H9 (cell line): Measurements from ENCODE around the gene TMEM240. TPM values are rescaled to one million over a fixed set of nuclear protein-coding genes. Genes with fewer than 3 reads are reported as not detected.

Experiments
- DNase-seq: peaks from one replicate; pipeline ENCODE4 v3.0.0-alpha.2; 2017
- H2AFZ ChIP-seq: one replicate; pipeline ENCODE4 v1.6.1; 2013; ENCODE audit warnings: mild to moderate bottlenecking, low read length, control low read depth, moderate library complexity
- H2AK5ac ChIP-seq: 2 replicates; pipeline ENCODE4 v1.6.1; 2013; ENCODE audit warnings: low read length, control low read depth, mixed read lengths; ENCODE audit not compliant: insufficient read length
- H2BK120ac ChIP-seq: one replicate; pipeline ENCODE4 v1.6.1; 2013; ENCODE audit warnings: low read depth, mild to moderate bottlenecking, low read length, control low read depth, inconsistent platforms; ENCODE audit not compliant: poor library complexity, severe bottlenecking
- H2BK12ac ChIP-seq: 2 replicates; pipeline ENCODE4 v1.6.1; 2013; ENCODE audit warnings: low read length, control low read depth, mixed read lengths, low read depth; ENCODE audit not compliant: insufficient read length
- H2BK15ac ChIP-seq: 2 replicates; pipeline ENCODE4 v1.6.1; 2013; ENCODE audit warnings: low read depth, low read length, control low read depth
- H2BK20ac ChIP-seq: one replicate; pipeline ENCODE4 v1.6.1; 2013; ENCODE audit warnings: low read depth, mild to moderate bottlenecking, low read length, control low read depth, inconsistent platforms; ENCODE audit not compliant: poor library complexity, severe bottlenecking
- H2BK5ac ChIP-seq: 2 replicates; pipeline ENCODE4 v1.6.1; 2013; ENCODE audit warnings: low read length, control low read depth, mixed read lengths; ENCODE audit not compliant: insufficient read length
- H3K14ac ChIP-seq: 2 replicates; pipeline ENCODE4 v1.6.1; 2013; ENCODE audit warnings: low read length, control low read depth; ENCODE audit not compliant: insufficient read depth
- H3K18ac ChIP-seq: 2 replicates; pipeline ENCODE4 v1.6.1; 2013; ENCODE audit warnings: low read depth, mild to moderate bottlenecking, mixed read lengths, low read length, control low read depth; ENCODE audit not compliant: insufficient read length
- H3K23ac ChIP-seq: 2 replicates; pipeline ENCODE4 v1.6.1; 2013; ENCODE audit warnings: low read length, control low read depth, mixed read lengths, low read depth; ENCODE audit not compliant: insufficient read length
- H3K23me2 ChIP-seq: 2 replicates; pipeline ENCODE4 v1.6.1; 2013; ENCODE audit warnings: low read depth, mild to moderate bottlenecking, mixed read lengths, low read length, control low read depth; ENCODE audit not compliant: insufficient read length, poor library complexity, severe bottlenecking
- H3K27ac ChIP-seq: 2 replicates; pipeline ENCODE4 v1.5.1; 2013; ENCODE audit warnings: low read length, control low read depth, mixed read lengths, low read depth; ENCODE audit not compliant: insufficient read length
- H3K27me3 ChIP-seq: 2 replicates; pipeline ENCODE4 v1.6.1; 2013; ENCODE audit warnings: low read length, control low read depth, inconsistent platforms; ENCODE audit not compliant: insufficient read depth
- H3K4ac ChIP-seq: 2 replicates; pipeline ENCODE4 v1.6.1; 2013; ENCODE audit warnings: low read depth, mild to moderate bottlenecking, control low read depth, inconsistent platforms, low read length, moderate library complexity
- H3K4me1 ChIP-seq: 2 replicates; pipeline ENCODE4 v1.6.1; 2013; ENCODE audit warnings: low read length, control low read depth, inconsistent platforms; ENCODE audit not compliant: insufficient read depth
- H3K4me2 ChIP-seq: 2 replicates; pipeline ENCODE4 v1.6.1; 2013; ENCODE audit warnings: low read length, control low read depth, mixed read lengths; ENCODE audit not compliant: insufficient read length, insufficient read depth
- H3K56ac ChIP-seq: 2 replicates; pipeline ENCODE4 v1.6.1; 2013; ENCODE audit warnings: low read depth, mild to moderate bottlenecking, mixed read lengths, low read length, control low read depth; ENCODE audit not compliant: insufficient read length
- H3K79me1 ChIP-seq: 2 replicates; pipeline ENCODE4 v1.6.1; 2013; ENCODE audit warnings: low read depth, mild to moderate bottlenecking, moderate library complexity, low read length, control low read depth, inconsistent platforms; ENCODE audit not compliant: insufficient read depth, poor library complexity, severe bottlenecking
- H3K79me2 ChIP-seq: 2 replicates; pipeline ENCODE4 v1.6.1; 2013; ENCODE audit warnings: low read length, control low read depth, inconsistent platforms; ENCODE audit not compliant: insufficient read depth
- H3K9ac ChIP-seq: 2 replicates; pipeline ENCODE4 v1.6.1; 2013; ENCODE audit warnings: low read length, control low read depth, mixed read lengths; ENCODE audit not compliant: insufficient read length; ENCODE audit errors: extremely low read depth
- H3K9me3 ChIP-seq: one replicate; pipeline ENCODE4 v1.6.1; 2013; ENCODE audit warnings: low read depth, low read length, inconsistent platforms; ENCODE audit not compliant: control insufficient read depth
- H3T11ph ChIP-seq: one replicate; pipeline ENCODE4 v1.6.1; 2013; ENCODE audit warnings: mild to moderate bottlenecking, low read length, control low read depth, inconsistent platforms
- H4K20me1 ChIP-seq: one replicate; pipeline ENCODE4 v1.6.1; 2013; ENCODE audit not compliant: control insufficient read depth, insufficient read length, insufficient read depth
- H4K5ac ChIP-seq: 2 replicates; pipeline ENCODE4 v1.6.1; 2013; ENCODE audit warnings: low read depth, mild to moderate bottlenecking, mixed read lengths, low read length, control low read depth; ENCODE audit not compliant: insufficient read length
- H4K8ac ChIP-seq: replicated peaks from 2 replicates; pipeline ENCODE4 v1.6.1; 2013; ENCODE audit warnings: low read length, control low read depth, mixed read lengths, low read depth; ENCODE audit not compliant: insufficient read length
- H4K91ac ChIP-seq: 2 replicates; pipeline ENCODE4 v1.6.1; 2013; ENCODE audit warnings: low read depth, mild to moderate bottlenecking, moderate library complexity, mixed read lengths, low read length, control low read depth; ENCODE audit not compliant: insufficient read length
- H3K27ac Mint-ChIP-seq, 3 experiments: 2 replicates in 2 of 3; 3 replicates in 1 of 3; pipeline ENCODE4 v1.8.0; 2020 to 2021; ENCODE audit warnings: mixed read lengths in 3 of 3, mild to moderate bottlenecking in 1 of 3, moderate library complexity in 1 of 3
- H3K27me3 Mint-ChIP-seq: 2 replicates; pipeline ENCODE4 v1.8.0; 2021; ENCODE audit warnings: low read depth, mild to moderate bottlenecking, moderate library complexity, mixed read lengths
- H3K36me3 Mint-ChIP-seq, 3 experiments: 2 replicates in 2 of 3; 3 replicates in 1 of 3; pipeline ENCODE4 v1.8.0; 2020 to 2021; ENCODE audit warnings: low read depth in 3 of 3, mixed read lengths in 3 of 3; ENCODE audit not compliant: insufficient read depth in 1 of 3
- H3K4me1 Mint-ChIP-seq, 2 experiments: 2 replicates each; pipeline ENCODE4 v1.8.0; 2020; ENCODE audit warnings: mixed read lengths in 2 of 2
- H3K4me3 Mint-ChIP-seq, 2 experiments: 2 replicates in 1 of 2; 3 replicates in 1 of 2; pipeline ENCODE4 v1.8.0; 2020 to 2021; ENCODE audit warnings: mild to moderate bottlenecking in 2 of 2, mixed read lengths in 2 of 2, moderate library complexity in 1 of 2
- H3K9me3 Mint-ChIP-seq, 2 experiments: 2 replicates in 1 of 2; 3 replicates in 1 of 2; pipeline ENCODE4 v1.8.0; 2020; ENCODE audit warnings: mild to moderate bottlenecking in 2 of 2, mixed read lengths in 2 of 2, moderate library complexity in 1 of 2
- CTCF ChIP-seq: fragments of 200-600 bp; sonication (generic); conservative IDR thresholded peaks from 3 replicates; pipeline ENCODE4 v1.8.0; 2021; ENCODE audit warnings: antibody characterized with exemption, mild to moderate bottlenecking
- WGBS: extraction: QIAGEN DNeasy Blood & Tissue Kit; methylation state at CpG from one replicate; pipeline ENCODE4 v1.1.7; 2013; ENCODE audit warnings: missing lambda C conversion rate, low lambda C conversion rate, mixed read lengths; ENCODE audit not compliant: insufficient read length; ENCODE audit errors: extremely low coverage; 5-methylcytosine and 5-hydroxymethylcytosine counted together
- total RNA-seq: library from RNA; stranded (reverse); gene quantifications from 2 replicates; pipeline ENCODE4 v1.2.1, GENCODE V29; 2021

TMEM240 gene
- total RNA-seq, 1 experiment from 2014 or later, result 8.7 TPM

GRCh38 chr1:1582585-1583346 is 42.3 kb upstream of the TMEM240 start:
- no peaks in the 10 kb centered on the region for H3K9me3 ChIP-seq
- Mint-ChIP-seq H3K4me1 (peaks cover 7 to 10% of the 10 kb centered on the region in 2 experiments; a peak in 3 of 4 replicates), H3K36me3 (no peaks in the 10 kb centered on the region), H3K4me3 (no peak overlapping the region), H3K27ac (peak overlapping the region in 1 of 3 experiments; percentile 42; a peak in 1 of 7 replicates), H3K27me3 (peaks cover 63% of the 10 kb centered on the region), H3K9me3 (no peaks in the 10 kb centered on the region)
- TF ChIP-seq CTCF, result no peak
- no CpG with 5 or more reads among the region's 9 CpGs for WGBS
- H3K4me2 ChIP-seq, result no peak overlapping the region
- H4K8ac ChIP-seq, result no peak overlapping the region
- H2BK15ac ChIP-seq, result no peak overlapping the region
- no peak overlapping the region for H2AK5ac ChIP-seq
- DNase-seq, result no peak
- no peak overlapping the region for H3K27ac ChIP-seq
- no peaks in the 10 kb centered on the region for H3K79me2 ChIP-seq
- no peak overlapping the region for H3K9ac ChIP-seq
- H2BK12ac ChIP-seq, result no peak overlapping the region
- no peaks in the 10 kb centered on the region for H3K23me2 ChIP-seq
- H3K4ac ChIP-seq, result no peak overlapping the region
- no peak overlapping the region for H3K56ac ChIP-seq
- no peak overlapping the region for H4K5ac ChIP-seq
- H2BK20ac ChIP-seq, result no peak overlapping the region
- H4K91ac ChIP-seq, result no peak overlapping the region
- H2AFZ ChIP-seq, result no peak overlapping the region
- H3K27me3 ChIP-seq, result no peaks in the 10 kb centered on the region
- H2BK5ac ChIP-seq, result no peak overlapping the region
- no peak overlapping the region for H3K14ac ChIP-seq
- no peaks in the 10 kb centered on the region for H3K4me1 ChIP-seq
- no peaks in the 10 kb centered on the region for H4K20me1 ChIP-seq
- no peak overlapping the region for H3K18ac ChIP-seq
- no peaks in the 10 kb centered on the region for H3K79me1 ChIP-seq
- H2BK120ac ChIP-seq, result no peak overlapping the region
- no peak overlapping the region for H3T11ph ChIP-seq
- no peak overlapping the region for H3K23ac ChIP-seq
